ENCODE measurements around the gene GRID2.

The GRID2 gene

GRCh38 chr4:92969650-92970379, 666.0 kb downstream of the GRID2 start:
- no peak for TF ChIP-seq POLR2A (IDR thresholded peaks at IDR 0.05; ENCODE audit: low read length)
- TF ChIP-seq GATA1 (IDR thresholded peaks at IDR 0.05; ENCODE audit: low read depth, low read length): no peak
- DNase-seq: no peak

GRCh38 chr4:92970996-92971395, 667.2 kb downstream of the GRID2 start:
- DNase-seq: no peak
- no peak for TF ChIP-seq GATA1 (IDR thresholded peaks at IDR 0.05; ENCODE audit: low read depth, low read length)
- TF ChIP-seq POLR2A (IDR thresholded peaks at IDR 0.05; ENCODE audit: low read length): no peak

- no peak for TF ChIP-seq POLR2A (IDR thresholded peaks at IDR 0.05; ENCODE audit: low read length)
- TF ChIP-seq GATA1 (IDR thresholded peaks at IDR 0.05; ENCODE audit: low read depth, low read length): no peak
- no peak for DNase-seq
Measured at GRCh38 chr4:92988301-92988700, 684.5 kb downstream of the GRID2 start.

GRCh38 chr4:92992758-92993157, 689.0 kb downstream of the GRID2 start:
- no peak for DNase-seq
- TF ChIP-seq GATA1 (IDR thresholded peaks at IDR 0.05; ENCODE audit: low read depth, low read length) (no peak), POLR2A (IDR thresholded peaks at IDR 0.05; ENCODE audit: low read length) (no peak)

GRCh38 chr4:92994727-92995126, 691.0 kb downstream of the GRID2 start:
- DNase-seq: no peak
- TF ChIP-seq GATA1 (IDR thresholded peaks at IDR 0.05; ENCODE audit: low read depth, low read length) (no peak), POLR2A (IDR thresholded peaks at IDR 0.05; ENCODE audit: low read length) (no peak)

GRCh38 chr4:92996533-92996932, 692.8 kb downstream of the GRID2 start:
- DNase-seq: no peak
- TF ChIP-seq POLR2A (IDR thresholded peaks at IDR 0.05; ENCODE audit: low read length) (no peak), GATA1 (IDR thresholded peaks at IDR 0.05; ENCODE audit: low read depth, low read length) (no peak)

- no peak for DNase-seq
- no peak for TF ChIP-seq GATA1 (IDR thresholded peaks at IDR 0.05; ENCODE audit: low read depth, low read length)
- no peak for TF ChIP-seq POLR2A (IDR thresholded peaks at IDR 0.05; ENCODE audit: low read length)
Measured at GRCh38 chr4:93000910-93001309, 697.1 kb downstream of the GRID2 start.

- DNase-seq: no peak
- TF ChIP-seq GATA1 (IDR thresholded peaks at IDR 0.05; ENCODE audit: low read depth, low read length) (no peak), POLR2A (IDR thresholded peaks at IDR 0.05; ENCODE audit: low read length) (no peak)
Measured at GRCh38 chr4:93002240-93002639, 698.5 kb downstream of the GRID2 start.

GRCh38 chr4:93016350-93016749, 712.6 kb downstream of the GRID2 start:
- no peak for DNase-seq
- TF ChIP-seq GATA1 (IDR thresholded peaks at IDR 0.05; ENCODE audit: low read depth, low read length) (no peak), POLR2A (IDR thresholded peaks at IDR 0.05; ENCODE audit: low read length) (no peak)

GRCh38 chr4:93018243-93018642, 714.5 kb downstream of the GRID2 start:
- DNase-seq: no peak
- TF ChIP-seq GATA1 (IDR thresholded peaks at IDR 0.05; ENCODE audit: low read depth, low read length) (no peak), POLR2A (IDR thresholded peaks at IDR 0.05; ENCODE audit: low read length) (no peak)

- TF ChIP-seq GATA1 (IDR thresholded peaks at IDR 0.05; ENCODE audit: low read depth, low read length) (no peak), POLR2A (IDR thresholded peaks at IDR 0.05; ENCODE audit: low read length) (no peak)
Measured at GRCh38 chr4:93018806-93019205, 715.0 kb downstream of the GRID2 start.

GRCh38 chr4:93029769-93030168, 726.0 kb downstream of the GRID2 start:
- DNase-seq: no peak
- TF ChIP-seq POLR2A (IDR thresholded peaks at IDR 0.05; ENCODE audit: low read length): no peak
- no peak for TF ChIP-seq GATA1 (IDR thresholded peaks at IDR 0.05; ENCODE audit: low read depth, low read length)

More at GRCh38 chr4:93018806-93019205, 715.0 kb downstream of the GRID2 start:
- DNase-seq: no peak

GRCh38 chr4:93030670-93031069, 726.9 kb downstream of the GRID2 start:
- TF ChIP-seq GATA1 (IDR thresholded peaks at IDR 0.05; ENCODE audit: low read depth, low read length) (no peak), POLR2A (IDR thresholded peaks at IDR 0.05; ENCODE audit: low read length) (no peak)

GRCh38 chr4:93031431-93032098, 727.8 kb downstream of the GRID2 start:
- DNase-seq: no peak
- TF ChIP-seq POLR2A (IDR thresholded peaks at IDR 0.05; ENCODE audit: low read length): no peak
- no peak for TF ChIP-seq GATA1 (IDR thresholded peaks at IDR 0.05; ENCODE audit: low read depth, low read length)

More at GRCh38 chr4:93030670-93031069, 726.9 kb downstream of the GRID2 start:
- DNase-seq: no peak

- no peak for DNase-seq
- no peak for TF ChIP-seq POLR2A (IDR thresholded peaks at IDR 0.05; ENCODE audit: low read length)
- TF ChIP-seq GATA1 (IDR thresholded peaks at IDR 0.05; ENCODE audit: low read depth, low read length): no peak
Measured at GRCh38 chr4:93042746-93043145, 739.0 kb downstream of the GRID2 start.

Measured in erythroblast (primary cell).